ENCODE results near the gene PDGFC. TPM values are rescaled to one million over a fixed set of nuclear protein-coding genes. Genes with fewer than 3 reads are reported as not detected.

Gene PDGFC
- total RNA-seq, 1 donor from 2014 or later, result 31.3 TPM

GRCh38 chr4:157004279-157005161 is 32.9 kb upstream of the PDGFC start:
- Histone ChIP-seq H3K9me3 (no peaks in the 10 kb centered on the region), H3K36me3 (no peaks in the 10 kb centered on the region), H3K27me3 (no peaks in the 10 kb centered on the region), H3K4me1 (peaks cover 4% of the 10 kb centered on the region), H3K4me3 (no peak overlapping the region), H3K27ac (peak overlapping the region; percentile 58)
- no peak for TF ChIP-seq CTCF (IDR thresholded peaks at IDR 0.05)
- ATAC-seq, result peak; percentile 81
- intact Hi-C loops (cut with DNase I), result no loop called here
- no peak for DNase-seq

GRCh38 chr4:156999175-156999517 is 27.5 kb upstream of the PDGFC start:
- ATAC-seq, result peak; percentile 83
- no peaks in the 10 kb centered on the region for H3K9me3 ChIP-seq
- intact Hi-C loops (cut with DNase I), result no loop called here

GRCh38 chr4:156998500-156999174 is 27.0 kb upstream of the PDGFC start:
- Histone ChIP-seq H3K36me3 (no peaks in the 10 kb centered on the region), H3K27me3 (no peaks in the 10 kb centered on the region), H3K9me3 (no peaks in the 10 kb centered on the region), H3K4me1 (peaks cover 14% of the 10 kb centered on the region), H3K4me3 (no peak overlapping the region), H3K27ac (no peak overlapping the region)
- no peak for TF ChIP-seq CTCF (IDR thresholded peaks at IDR 0.05)
- intact Hi-C loops (cut with DNase I), result no loop called here
- DNase-seq, result no peak
- ATAC-seq, result peak; percentile 11

More at GRCh38 chr4:156999175-156999517, 27.5 kb upstream of the PDGFC start:
- H3K36me3 ChIP-seq, result no peaks in the 10 kb centered on the region
- H3K4me1 ChIP-seq, result peaks cover 14% of the 10 kb centered on the region
- no peak for DNase-seq
- no peak for TF ChIP-seq CTCF (IDR thresholded peaks at IDR 0.05)
- no peaks in the 10 kb centered on the region for H3K27me3 ChIP-seq
- H3K4me3 ChIP-seq, result no peak overlapping the region
- H3K27ac ChIP-seq, result no peak overlapping the region

GRCh38 chr4:156992943-156993342 is 21.3 kb upstream of the PDGFC start:
- Histone ChIP-seq H3K4me1 (no peaks in the 10 kb centered on the region), H3K27me3 (no peaks in the 10 kb centered on the region), H3K9me3 (no peaks in the 10 kb centered on the region), H3K36me3 (no peaks in the 10 kb centered on the region), H3K27ac (no peak overlapping the region), H3K4me3 (no peak overlapping the region)
- intact Hi-C loops (cut with DNase I), result no loop called here
- TF ChIP-seq CTCF (IDR thresholded peaks at IDR 0.05), result no peak
- no peak for DNase-seq
- no peak for ATAC-seq

- no peak overlapping the region for H3K4me3 ChIP-seq
- DNase-seq, result no peak
- no peaks in the 10 kb centered on the region for H3K9me3 ChIP-seq
- H3K27me3 ChIP-seq, result no peaks in the 10 kb centered on the region
- no peak overlapping the region for H3K27ac ChIP-seq
- TF ChIP-seq CTCF (IDR thresholded peaks at IDR 0.05), result no peak
- no peaks in the 10 kb centered on the region for H3K4me1 ChIP-seq
- ATAC-seq, result no peak
- no peaks in the 10 kb centered on the region for H3K36me3 ChIP-seq
- intact Hi-C loops (cut with DNase I), result no loop called here
Measured at GRCh38 chr4:156991161-156991560, 19.6 kb upstream of the PDGFC start.
